GM18907 (cell line): Measurements from ENCODE around the gene ATP23.

Source experiments
- ATAC-seq: cut with Tn5 transposase; IDR thresholded peaks from one replicate; pipeline ENCODE4 v1.9.1; 2021; ENCODE audit warnings: mild to moderate bottlenecking, moderate library complexity; ENCODE audit not compliant: unreplicated experiment

Gene ATP23

GRCh38 chr12:57966536-57966935 lies 25.2 kb downstream of the ATP23 start:
- ATAC-seq: no peak

- ATAC-seq: no peak
Observed at GRCh38 chr12:57983146-57983857, 41.9 kb downstream of the ATP23 start.

GRCh38 chr12:57983858-57984505 lies 42.6 kb downstream of the ATP23 start:
- ATAC-seq: no peak

GRCh38 chr12:57984629-57985151 lies 43.3 kb downstream of the ATP23 start:
- no peak for ATAC-seq

GRCh38 chr12:57985685-57986084 lies 44.3 kb downstream of the ATP23 start:
- no peak for ATAC-seq

GRCh38 chr12:57989838-57990237 lies 48.5 kb downstream of the ATP23 start:
- ATAC-seq: no peak

GRCh38 chr12:57990241-57990883 lies 49.0 kb downstream of the ATP23 start:
- ATAC-seq: no peak

- no peak for ATAC-seq
Observed at GRCh38 chr12:57992001-57992400, 50.6 kb downstream of the ATP23 start.

GRCh38 chr12:57993030-57993429 lies 51.7 kb downstream of the ATP23 start:
- ATAC-seq: no peak

GRCh38 chr12:57993834-57994233 lies 52.5 kb downstream of the ATP23 start:
- ATAC-seq: no peak

- no peak for ATAC-seq
Observed at GRCh38 chr12:57996520-57996919, 55.2 kb downstream of the ATP23 start.

- ATAC-seq: no peak
Observed at GRCh38 chr12:57998251-57998650, 56.9 kb downstream of the ATP23 start.

- no peak for ATAC-seq
Observed at GRCh38 chr12:58000499-58000898, 59.1 kb downstream of the ATP23 start.

GRCh38 chr12:58007875-58008274 lies 66.5 kb downstream of the ATP23 start:
- ATAC-seq: no peak

- no peak for ATAC-seq
Observed at GRCh38 chr12:58008634-58009033, 67.3 kb downstream of the ATP23 start.
